ENCODE results near the gene CNRIP1.

CNRIP1 gene

GRCh38 chr2:68287580-68288441, 31.9 kb downstream of the CNRIP1 start:
- H3K4me3 ChIP-seq (ENCODE audit: low read depth, low read length), result no peak overlapping the region
- in situ Hi-C loops (cut with HindIII; ENCODE audit: low sequenced_read_pairs), result no loop called here
- DNase-seq (ENCODE audit: low read depth), result peak; percentile 53
- TF ChIP-seq, protein P1, sequence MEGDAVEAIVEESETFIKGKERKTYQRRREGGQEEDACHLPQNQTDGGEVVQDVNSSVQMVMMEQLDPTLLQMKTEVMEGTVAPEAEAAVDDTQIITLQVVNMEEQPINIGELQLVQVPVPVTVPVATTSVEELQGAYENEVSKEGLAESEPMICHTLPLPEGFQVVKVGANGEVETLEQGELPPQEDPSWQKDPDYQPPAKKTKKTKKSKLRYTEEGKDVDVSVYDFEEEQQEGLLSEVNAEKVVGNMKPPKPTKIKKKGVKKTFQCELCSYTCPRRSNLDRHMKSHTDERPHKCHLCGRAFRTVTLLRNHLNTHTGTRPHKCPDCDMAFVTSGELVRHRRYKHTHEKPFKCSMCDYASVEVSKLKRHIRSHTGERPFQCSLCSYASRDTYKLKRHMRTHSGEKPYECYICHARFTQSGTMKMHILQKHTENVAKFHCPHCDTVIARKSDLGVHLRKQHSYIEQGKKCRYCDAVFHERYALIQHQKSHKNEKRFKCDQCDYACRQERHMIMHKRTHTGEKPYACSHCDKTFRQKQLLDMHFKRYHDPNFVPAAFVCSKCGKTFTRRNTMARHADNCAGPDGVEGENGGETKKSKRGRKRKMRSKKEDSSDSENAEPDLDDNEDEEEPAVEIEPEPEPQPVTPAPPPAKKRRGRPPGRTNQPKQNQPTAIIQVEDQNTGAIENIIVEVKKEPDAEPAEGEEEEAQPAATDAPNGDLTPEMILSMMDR (IDR thresholded peaks at IDR 0.05; ENCODE audit: low read depth, low read length, missing control alignments), result no peak

- TF ChIP-seq, protein P1 (IDR thresholded peaks at IDR 0.05; ENCODE audit: low read depth, low read length, missing control alignments), result no peak
- no peak overlapping the region for H3K4me3 ChIP-seq (ENCODE audit: low read depth, low read length)
- DNase-seq (ENCODE audit: low read depth), result peak; percentile 13
- in situ Hi-C loops (cut with HindIII; ENCODE audit: low sequenced_read_pairs), result no loop called here
These were observed 34.9 kb downstream of the CNRIP1 start for GRCh38 chr2:68284896-68285295.

DNA sequence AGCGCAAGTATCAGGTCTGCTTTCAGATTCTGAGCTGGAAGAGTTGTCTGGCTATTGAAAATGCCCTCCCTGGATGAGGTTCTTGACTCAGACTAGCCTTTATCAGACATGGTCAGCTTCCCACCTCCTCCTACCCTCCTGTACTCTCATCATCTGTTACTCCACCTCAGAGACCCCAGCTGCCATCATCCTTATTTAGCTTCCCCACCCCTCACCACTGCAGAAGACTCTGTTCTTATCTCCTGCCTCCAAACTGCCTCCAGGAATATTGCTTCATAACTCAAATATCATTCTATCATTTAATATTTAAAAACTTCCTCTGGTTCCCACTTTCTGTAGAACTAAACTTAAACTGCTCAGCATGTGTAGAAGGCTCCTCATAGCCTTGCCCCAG, 36.3 kb downstream of the CNRIP1 start:
- in situ Hi-C loops (cut with HindIII; ENCODE audit: low sequenced_read_pairs), result no loop called here
- TF ChIP-seq, protein P1 (IDR thresholded peaks at IDR 0.05; ENCODE audit: low read depth, low read length, missing control alignments), result no peak
- no peak for DNase-seq (ENCODE audit: low read depth)
- H3K4me3 ChIP-seq (ENCODE audit: low read depth, low read length), result no peak overlapping the region

DNA sequence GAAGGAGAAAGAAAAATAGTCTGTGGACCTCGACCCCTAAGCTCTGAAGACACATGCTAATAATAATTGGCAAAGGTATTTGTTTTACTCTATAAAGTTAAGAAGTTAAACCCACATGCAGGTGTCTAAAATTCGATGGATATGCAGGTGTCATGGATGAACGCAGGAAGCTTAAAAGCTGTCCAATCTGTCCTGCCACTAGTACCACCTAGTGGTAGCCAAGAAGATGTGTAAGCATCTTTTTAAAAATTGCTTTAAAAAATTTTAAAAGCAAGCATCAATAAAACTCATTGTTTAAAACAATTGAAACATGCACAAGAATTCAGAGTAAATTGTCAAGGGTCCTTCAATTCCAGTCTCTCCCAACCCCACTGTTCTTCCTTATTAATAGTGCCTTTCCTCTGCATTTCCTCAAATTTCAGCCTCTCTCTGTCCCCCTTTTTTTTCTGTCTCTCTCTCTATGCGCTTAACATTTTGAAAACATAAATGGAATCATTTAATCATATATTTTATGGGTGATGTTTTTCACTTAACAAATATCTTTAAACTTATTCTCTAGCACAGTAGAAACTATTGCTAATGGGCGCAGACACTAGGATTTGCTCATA, 36.8 kb downstream of the CNRIP1 start:
- DNase-seq (ENCODE audit: low read depth), result peak; percentile 31
- in situ Hi-C loops (cut with HindIII; ENCODE audit: low sequenced_read_pairs), result no loop called here
- no peak overlapping the region for H3K4me3 ChIP-seq (ENCODE audit: low read depth, low read length)
- TF ChIP-seq, protein P1 (IDR thresholded peaks at IDR 0.05; ENCODE audit: low read depth, low read length, missing control alignments), result peak; percentile 76

DNA sequence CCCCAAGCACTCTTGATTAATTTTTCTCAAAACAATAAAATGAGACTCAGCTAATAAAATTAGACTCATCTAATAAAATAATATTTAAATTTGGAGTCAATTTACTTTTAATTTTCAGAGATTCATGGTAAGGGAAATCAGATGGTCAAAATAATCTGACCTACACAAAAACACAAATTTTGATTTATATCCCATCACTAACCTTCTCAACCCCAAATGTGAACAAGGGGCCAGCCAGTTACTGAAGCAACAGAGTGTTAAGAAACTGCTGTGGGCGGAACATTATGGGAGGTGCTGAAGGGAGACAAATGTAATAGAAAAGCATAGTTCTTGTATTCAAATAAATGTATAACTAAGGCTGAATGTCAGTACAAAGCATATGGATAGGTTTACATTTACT, 39.0 kb downstream of the CNRIP1 start:
- no peak for DNase-seq (ENCODE audit: low read depth)
- in situ Hi-C loops (cut with HindIII; ENCODE audit: low sequenced_read_pairs), result no loop called here
- no peak overlapping the region for H3K4me3 ChIP-seq (ENCODE audit: low read depth, low read length)
- TF ChIP-seq, protein P1 (IDR thresholded peaks at IDR 0.05; ENCODE audit: low read depth, low read length, missing control alignments), result no peak

DNA sequence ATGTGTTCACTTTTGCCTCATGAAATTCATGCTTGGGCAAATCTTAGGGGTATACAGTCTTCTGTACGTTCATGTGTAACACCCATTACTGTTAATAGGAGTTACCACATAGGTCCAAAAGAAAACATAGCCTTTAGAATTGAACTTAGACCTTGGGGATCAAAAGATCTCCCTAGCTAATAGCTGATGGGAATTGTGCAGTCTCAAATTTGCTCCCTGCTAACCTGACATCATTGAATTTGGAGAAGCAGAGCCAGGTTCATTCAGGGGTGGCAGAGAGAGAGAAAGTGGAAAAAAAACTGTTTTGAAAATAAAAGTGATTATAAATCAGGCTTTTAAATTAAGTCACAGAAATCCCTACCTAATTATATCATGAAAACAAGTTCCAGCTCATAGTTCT, 39.4 kb downstream of the CNRIP1 start:
- H3K4me3 ChIP-seq (ENCODE audit: low read depth, low read length), result no peak overlapping the region
- TF ChIP-seq, protein P1 (IDR thresholded peaks at IDR 0.05; ENCODE audit: low read depth, low read length, missing control alignments), result no peak
- no peak for DNase-seq (ENCODE audit: low read depth)
- in situ Hi-C loops (cut with HindIII; ENCODE audit: low sequenced_read_pairs), result no loop called here
